Glomerular visceral epithelial cell (primary cell): ENCODE results near the gene PHKG2.

ENCODE experiments used
- DNase-seq: peaks from one replicate; pipeline ENCODE4 v3.0.0-alpha.2; 2016; ENCODE audit errors: extremely low spot score

The PHKG2 gene

GRCh38 chr16:30773826-30774225 is 25.6 kb downstream of the PHKG2 start:
- DNase-seq = no peak

- no peak for DNase-seq
Measured at GRCh38 chr16:30774367-30775130, 26.3 kb downstream of the PHKG2 start.

- no peak for DNase-seq
Measured at GRCh38 chr16:30775131-30775391, 26.8 kb downstream of the PHKG2 start.

DNA sequence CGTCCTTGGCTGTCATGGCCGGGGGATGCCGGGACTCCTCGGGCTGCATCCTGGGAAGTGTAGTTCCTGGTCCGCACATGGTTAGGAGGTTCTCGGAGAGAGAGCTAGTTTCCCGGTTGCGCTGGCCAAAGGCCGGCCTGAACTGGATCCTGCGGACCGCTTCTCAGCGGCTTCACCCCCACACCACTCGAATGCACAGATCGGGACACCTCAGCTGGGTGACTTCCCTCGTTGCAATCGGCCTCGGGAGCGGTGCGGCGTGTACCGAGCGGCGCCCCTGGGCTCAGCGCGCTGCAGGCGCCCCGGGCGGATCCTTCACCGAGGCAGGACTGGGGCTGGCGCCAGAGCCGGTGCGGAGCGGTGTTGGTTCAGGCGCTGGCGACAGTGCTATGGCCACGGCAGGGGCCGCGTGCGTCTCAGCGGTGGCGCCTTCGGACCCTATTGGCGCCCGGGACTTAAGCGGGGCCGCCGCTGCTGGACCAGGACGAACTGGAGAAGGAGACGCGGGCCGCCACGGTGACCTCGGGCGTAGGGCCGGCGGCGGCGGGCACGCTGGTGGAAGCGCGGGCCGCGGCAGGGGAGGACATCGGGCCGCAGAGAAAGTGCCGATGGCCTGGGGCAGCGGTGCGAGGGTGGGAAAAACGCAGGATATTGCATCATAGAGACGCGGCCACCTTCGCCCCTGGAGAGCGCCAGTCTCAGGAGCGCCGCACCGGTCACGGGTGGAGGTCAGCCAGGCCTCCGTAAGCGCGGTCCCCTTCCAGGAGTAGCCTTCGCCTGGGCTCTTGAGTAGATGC is 27.4 kb downstream of the PHKG2 start:
- DNase-seq = peak; percentile 72

GRCh38 chr16:30777591-30778297 is 29.5 kb downstream of the PHKG2 start:
- no peak for DNase-seq

- DNase-seq = no peak
Measured at GRCh38 chr16:30778549-30779244, 30.5 kb downstream of the PHKG2 start.

GRCh38 chr16:30779596-30779995 is 31.4 kb downstream of the PHKG2 start:
- no peak for DNase-seq

DNA sequence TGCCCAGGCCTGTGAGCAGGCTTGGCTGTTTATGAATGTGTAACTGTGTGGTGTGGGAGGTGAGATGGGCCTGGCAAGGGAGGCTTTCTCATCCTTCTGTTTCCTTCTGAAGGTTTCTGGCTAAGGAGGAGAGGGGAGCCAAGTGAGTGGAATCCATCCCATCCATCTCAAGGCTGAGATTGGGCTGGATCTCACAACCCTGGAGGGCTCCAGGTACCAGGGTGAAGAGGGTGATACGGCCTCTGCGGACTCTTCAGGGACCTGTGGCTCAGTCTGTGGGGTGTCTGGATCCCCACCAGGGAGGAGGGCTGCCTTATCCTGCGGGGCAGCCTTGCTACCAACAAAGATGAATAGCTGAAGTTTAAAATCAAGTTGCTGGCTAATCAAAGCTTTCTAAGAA is 31.8 kb downstream of the PHKG2 start:
- DNase-seq = no peak

GRCh38 chr16:30780549-30780948 is 32.3 kb downstream of the PHKG2 start:
- no peak for DNase-seq

DNA sequence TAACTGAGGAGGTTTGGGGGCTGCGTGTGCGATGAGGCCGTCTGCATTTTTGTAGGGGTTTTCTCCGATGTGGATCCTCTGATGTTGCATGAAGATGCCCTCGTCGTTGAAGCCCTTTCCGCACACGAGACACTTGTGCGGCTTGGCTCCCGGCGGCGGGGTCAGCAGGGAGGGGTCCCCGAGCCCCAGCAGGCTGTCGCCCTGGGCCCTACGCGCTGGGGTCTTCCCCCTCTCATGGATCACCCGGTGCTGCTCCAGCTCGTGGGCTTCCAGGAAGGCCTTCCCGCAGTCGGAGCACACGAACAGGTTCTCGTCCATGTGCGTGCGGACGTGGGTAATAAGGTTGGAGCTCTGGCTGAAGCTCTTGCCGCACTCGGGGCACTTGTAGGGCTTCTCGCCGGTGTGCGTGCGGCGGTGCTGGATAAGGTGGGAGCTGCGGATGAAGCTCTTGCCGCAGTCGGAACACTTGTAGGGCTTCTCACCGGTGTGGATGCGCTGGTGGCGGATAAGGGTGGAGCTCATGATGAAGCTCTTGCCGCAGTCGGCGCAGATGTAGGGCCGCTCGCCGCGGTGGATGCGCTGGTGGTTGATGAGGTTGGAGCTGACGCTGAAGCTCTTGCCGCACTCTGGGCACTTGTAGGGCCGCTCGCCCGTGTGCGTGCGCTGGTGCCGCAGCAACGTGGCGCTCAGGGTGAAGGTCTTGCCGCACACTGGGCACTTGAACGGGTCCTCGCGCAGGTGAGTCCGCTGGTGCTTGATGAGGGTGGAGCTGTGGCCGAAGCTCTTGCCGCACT is 34.5 kb downstream of the PHKG2 start:
- no peak for DNase-seq

DNA sequence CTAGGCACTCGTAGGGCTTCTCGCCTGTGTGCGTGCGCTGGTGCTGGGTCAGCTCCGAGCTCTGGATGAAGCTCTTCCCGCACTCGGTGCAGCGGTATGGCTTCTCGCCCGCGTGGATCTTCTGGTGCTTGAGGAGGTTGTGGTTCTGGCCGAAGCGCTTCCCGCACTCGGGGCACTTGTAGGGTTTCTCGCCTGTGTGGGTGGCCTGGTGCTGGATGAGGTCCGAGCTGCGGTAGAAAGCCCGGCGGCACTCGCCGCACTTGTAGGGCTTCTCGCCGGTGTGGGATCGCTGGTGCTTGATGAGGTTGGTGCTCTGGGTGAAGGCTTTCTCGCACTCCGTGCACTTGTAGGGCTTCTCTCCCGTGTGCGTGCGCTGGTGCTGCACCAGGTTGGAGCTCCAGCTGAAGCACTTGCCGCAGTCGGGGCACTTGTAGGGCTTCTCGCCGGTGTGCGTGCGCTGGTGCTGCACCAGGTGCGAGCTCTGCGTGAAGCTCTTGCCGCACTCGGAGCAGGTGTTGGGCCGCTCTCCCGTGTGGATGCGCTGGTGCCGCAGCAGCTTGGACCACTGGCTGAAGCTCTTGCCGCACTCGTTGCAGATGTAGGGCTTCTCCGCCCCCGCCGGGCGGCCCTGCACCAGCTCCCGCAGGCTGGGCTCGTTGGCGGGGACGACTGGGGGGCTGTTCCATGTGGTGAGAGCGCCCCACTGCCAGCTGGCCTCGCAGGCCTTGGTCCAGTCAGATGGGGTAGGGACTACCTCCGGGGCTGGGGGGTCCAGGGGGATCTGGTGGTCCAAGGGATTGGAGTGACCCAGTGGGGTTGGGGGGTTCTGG is 35.3 kb downstream of the PHKG2 start:
- DNase-seq = no peak

DNA sequence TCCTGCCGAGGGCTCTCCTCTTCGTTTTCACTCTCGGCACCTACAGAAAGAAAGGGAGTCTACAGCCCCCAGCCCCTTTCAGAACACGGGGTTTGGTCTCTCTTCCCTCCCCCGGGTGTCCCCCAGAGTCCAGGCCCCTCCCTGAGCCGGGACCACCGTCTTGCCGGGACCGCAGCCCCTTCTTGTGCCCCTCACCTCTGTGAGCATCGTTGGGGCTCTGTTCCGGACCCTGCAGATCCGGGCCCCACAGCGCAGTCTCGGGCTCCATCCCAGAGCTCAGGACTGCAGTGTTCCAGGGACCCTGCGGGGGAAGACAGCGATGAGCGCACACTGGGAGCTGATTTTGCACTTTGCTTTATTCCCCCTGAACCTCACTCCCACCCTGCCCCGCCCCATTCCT is 36.0 kb downstream of the PHKG2 start:
- no peak for DNase-seq

- no peak for DNase-seq
Measured at GRCh38 chr16:30785126-30786106, 37.2 kb downstream of the PHKG2 start.

DNA sequence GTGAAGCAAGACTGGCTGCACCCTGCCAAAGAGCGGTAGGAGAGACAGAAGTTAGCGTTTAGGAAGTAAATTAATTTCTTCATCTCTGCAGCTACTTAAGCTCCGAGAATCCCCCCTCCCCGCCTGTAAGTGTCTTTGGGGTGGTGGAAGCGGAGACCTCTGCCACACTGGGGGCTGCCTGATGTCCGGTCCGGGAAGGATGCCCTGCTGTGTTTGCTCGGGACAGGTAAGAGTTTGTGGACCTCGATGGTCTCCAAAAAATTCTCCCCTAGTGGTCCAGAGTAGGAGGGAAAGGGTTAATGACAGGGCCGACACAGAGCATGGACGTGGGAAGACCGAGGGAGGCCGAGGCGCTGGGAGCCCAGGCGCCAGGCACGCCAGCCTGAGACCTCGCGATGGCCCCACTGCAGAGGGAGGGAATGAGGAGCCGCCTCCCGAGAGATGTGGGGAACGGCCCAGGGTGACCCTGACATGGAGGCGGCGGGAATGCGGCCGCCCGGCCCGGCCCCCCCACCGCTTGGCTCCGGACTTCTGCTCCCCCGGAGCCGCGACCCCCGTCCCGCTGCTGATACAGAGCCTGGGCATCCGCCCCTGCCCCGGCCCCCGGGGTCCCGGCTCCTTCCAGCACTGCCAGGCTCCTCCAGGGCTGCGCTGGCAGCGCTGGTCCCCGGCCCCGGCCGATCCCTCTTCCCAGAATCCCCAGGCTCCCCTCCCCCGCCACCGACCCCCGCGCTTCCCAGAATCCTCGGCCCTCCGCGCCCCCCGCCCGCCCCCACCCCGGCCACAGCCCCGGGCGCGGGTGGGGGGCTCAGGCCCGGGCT is 38.1 kb downstream of the PHKG2 start:
- DNase-seq = peak; percentile 47

GRCh38 chr16:30786936-30787612 is 38.8 kb downstream of the PHKG2 start, which contains the start of gene ZNF629:
Gene ZNF629 (minus strand): TSS chr16:30787205. CDS start chr16:30784482, 2,723 bp downstream.
- DNase-seq = peak; percentile 59

DNA sequence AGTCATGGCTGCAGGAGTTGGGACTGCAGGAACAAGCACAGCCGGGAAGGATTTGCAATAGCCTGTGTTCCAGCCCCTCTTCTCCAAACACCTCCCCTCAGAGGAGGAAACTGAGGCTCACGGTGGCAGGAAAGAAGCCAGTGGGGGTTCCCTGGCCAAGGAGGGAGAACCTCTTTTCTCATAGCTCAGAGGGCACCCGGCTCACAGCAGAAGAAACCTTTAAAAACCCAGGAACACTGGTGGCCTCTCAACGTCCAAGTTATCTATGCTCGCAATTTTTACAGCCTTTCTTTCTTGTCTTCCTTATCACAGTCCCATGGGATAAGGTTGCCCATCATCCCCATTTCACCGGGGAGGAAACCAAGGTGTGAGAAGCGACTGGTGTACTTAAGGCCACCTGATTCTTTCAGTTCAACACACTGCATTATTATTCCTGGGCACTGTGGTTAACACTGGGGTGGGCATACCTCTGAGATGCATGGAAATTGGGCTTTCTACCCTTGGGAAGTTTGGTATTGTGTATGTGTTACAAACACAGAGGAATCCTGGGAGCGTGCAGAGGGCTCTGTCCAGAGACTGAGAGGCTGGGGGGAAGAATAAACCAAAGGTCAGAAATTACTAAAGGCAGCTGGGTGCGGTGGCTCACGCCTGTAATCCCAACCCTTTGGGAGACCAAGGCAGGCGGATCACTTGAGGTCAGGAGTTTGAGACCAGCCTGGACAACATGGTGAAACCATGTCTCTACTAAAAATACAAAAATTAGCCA is 39.6 kb downstream of the PHKG2 start:
- no peak for DNase-seq

DNA sequence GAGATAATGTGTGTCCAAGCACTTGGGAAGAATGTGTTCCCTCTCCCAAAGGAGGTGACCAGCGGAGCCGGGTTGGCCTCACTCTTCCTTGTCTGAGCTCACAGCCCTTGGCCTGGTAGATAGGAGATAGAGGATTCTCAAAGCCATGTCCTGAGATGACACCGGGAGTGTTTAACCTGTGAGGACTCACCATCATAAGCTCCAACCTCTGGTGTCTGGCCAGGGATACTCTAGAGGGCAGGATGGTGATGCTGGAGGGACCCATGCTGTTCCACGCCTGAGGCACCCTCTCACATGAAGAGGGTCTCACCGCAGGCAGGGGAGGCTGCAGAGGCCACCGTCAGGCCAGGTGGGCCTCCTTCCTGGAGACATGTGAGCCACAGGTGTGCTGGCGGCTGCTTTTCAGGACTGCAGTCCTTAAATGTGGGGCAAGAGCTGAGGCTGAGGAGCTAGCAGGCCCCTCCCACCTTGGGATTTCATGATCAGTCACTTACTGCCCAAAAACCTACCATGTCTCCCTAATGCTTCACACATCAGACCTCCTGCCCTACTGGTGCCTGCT is 45.4 kb downstream of the PHKG2 start:
- no peak for DNase-seq
